Measurements from ENCODE around the gene HSPB6. TPM values are rescaled to one million over a fixed set of nuclear protein-coding genes. Genes with fewer than 3 reads are reported as not detected.
A peak's percentile ranks its signal among the peaks of the same experiment; 100 is the strongest.

HSPB6 gene
- total RNA-seq, 1 donor from 2014 or later = 5.0 TPM

- Mint-ChIP-seq H3K27me3 (ENCODE audit: low read depth) (no peaks in the 10 kb centered on the region), H3K27ac (ENCODE audit: unreplicated experiment) (no peak overlapping the region), H3K36me3 (ENCODE audit: low read depth) (peaks cover 51% of the 10 kb centered on the region), H3K9me3 (ENCODE audit: low read depth) (no peaks in the 10 kb centered on the region), H3K4me3 (ENCODE audit: unreplicated experiment) (no peak overlapping the region), H3K4me1 (ENCODE audit: low read depth) (no peaks in the 10 kb centered on the region)
- no peak for TF ChIP-seq CTCF (IDR thresholded peaks at IDR 0.05)
- peak; percentile 86 for DNase-seq (ENCODE audit: low spot score)
Measured at GRCh38 chr19:35729021-35729420, 27.8 kb downstream of the HSPB6 start.

GRCh38 chr19:35727956-35728706 lies 28.7 kb downstream of the HSPB6 start:
- Mint-ChIP-seq H3K27ac (ENCODE audit: unreplicated experiment) (no peak overlapping the region), H3K27me3 (ENCODE audit: low read depth) (no peaks in the 10 kb centered on the region), H3K36me3 (ENCODE audit: low read depth) (peaks cover 57% of the 10 kb centered on the region), H3K4me3 (ENCODE audit: unreplicated experiment) (no peak overlapping the region), H3K9me3 (ENCODE audit: low read depth) (no peaks in the 10 kb centered on the region), H3K4me1 (ENCODE audit: low read depth) (no peaks in the 10 kb centered on the region)
- TF ChIP-seq CTCF (IDR thresholded peaks at IDR 0.05) = no peak
- DNase-seq (ENCODE audit: low spot score) = no peak

GRCh38 chr19:35727053-35727955 lies 29.5 kb downstream of the HSPB6 start:
- Mint-ChIP-seq H3K4me1 (ENCODE audit: low read depth) (no peaks in the 10 kb centered on the region), H3K36me3 (ENCODE audit: low read depth) (peaks cover 62% of the 10 kb centered on the region), H3K4me3 (ENCODE audit: unreplicated experiment) (no peak overlapping the region), H3K27me3 (ENCODE audit: low read depth) (no peaks in the 10 kb centered on the region), H3K27ac (ENCODE audit: unreplicated experiment) (no peak overlapping the region), H3K9me3 (ENCODE audit: low read depth) (no peaks in the 10 kb centered on the region)
- DNase-seq (ENCODE audit: low spot score) = no peak
- TF ChIP-seq CTCF (IDR thresholded peaks at IDR 0.05) = no peak

GRCh38 chr19:35725216-35725861 lies 31.5 kb downstream of the HSPB6 start:
- H3K4me1 Mint-ChIP-seq (ENCODE audit: low read depth) = peaks cover under 1% of the 10 kb centered on the region
- no peak for DNase-seq (ENCODE audit: low spot score)
- H3K4me3 Mint-ChIP-seq (ENCODE audit: unreplicated experiment) = no peak overlapping the region

More at GRCh38 chr19:35725216-35725861, 31.5 kb downstream of the HSPB6 start:
- Mint-ChIP-seq H3K9me3 (ENCODE audit: low read depth) (no peaks in the 10 kb centered on the region), H3K36me3 (ENCODE audit: low read depth) (peaks cover 58% of the 10 kb centered on the region), H3K27ac (ENCODE audit: unreplicated experiment) (no peak overlapping the region), H3K27me3 (ENCODE audit: low read depth) (no peaks in the 10 kb centered on the region)
- no peak for TF ChIP-seq CTCF (IDR thresholded peaks at IDR 0.05)
